GM21786 (cell line): ENCODE data around the gene GAB2.
"Not testable (repeated sequence)": the region's sequence is repeated elsewhere in the genome, so short reads cannot be mapped to it uniquely, and the experiment has no call there.

Experiments
- ATAC-seq: cut with Tn5 transposase; IDR thresholded peaks from one replicate; pipeline ENCODE4 v1.9.1; 2021; ENCODE audit not compliant: unreplicated experiment

GAB2 gene

DNA sequence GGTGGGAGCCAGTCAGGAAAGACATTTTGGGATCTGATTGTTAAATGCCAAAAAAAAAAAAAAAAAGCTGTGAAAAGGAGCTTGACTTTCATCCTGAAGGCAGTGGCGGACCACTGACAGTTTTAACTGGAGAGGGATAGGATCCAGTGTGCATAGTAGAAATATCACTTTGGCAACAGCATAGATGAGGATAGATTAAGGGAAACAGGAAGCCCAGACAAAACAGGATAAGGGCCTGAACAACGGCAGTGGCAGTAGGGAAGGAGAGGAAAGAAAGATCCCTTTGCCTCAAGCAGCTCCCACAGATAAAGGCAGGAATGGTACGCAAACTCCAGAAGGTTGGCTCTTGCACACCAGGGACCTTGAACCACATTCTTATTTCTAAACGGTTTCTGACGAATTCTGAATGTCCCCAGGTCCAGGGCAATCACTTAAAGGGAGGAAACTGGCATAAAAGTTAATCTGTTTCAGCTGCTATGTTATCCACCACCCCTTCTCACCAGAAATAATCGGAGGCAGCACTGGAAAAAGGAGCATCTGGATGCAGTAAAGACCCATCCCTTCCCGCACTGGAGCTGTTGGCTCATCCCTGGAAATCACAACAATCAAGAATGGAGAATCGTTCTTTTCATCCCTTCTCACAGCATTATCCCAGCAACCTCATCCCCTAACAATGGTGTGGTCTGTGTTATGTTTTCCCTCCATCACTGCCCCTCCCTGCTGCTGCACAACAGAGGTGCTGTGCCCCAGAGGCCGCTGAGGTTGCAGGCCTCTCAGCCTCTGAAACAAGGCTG, 99.1 kb downstream of the GAB2 start:
- ATAC-seq: no peak

DNA sequence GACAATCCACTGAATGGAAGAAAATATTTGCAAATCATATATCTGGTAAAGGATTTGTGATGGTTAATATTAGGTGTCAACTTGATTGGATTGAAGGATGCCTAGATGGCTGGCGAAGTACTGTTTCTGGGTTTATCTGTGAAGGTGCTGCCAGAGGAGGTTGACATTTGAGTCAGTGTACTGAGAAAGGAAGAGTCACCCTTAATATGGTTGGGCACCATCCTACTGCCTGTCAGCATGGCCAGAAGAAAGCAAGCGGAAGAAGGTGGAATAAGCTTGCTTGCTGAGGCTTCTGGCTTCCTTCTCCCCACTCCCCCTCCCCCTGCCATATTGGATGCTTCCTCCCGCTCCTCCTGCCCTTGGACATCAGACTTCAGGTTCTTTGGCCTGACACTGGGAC, 101.9 kb downstream of the GAB2 start:
- no peak for ATAC-seq

DNA sequence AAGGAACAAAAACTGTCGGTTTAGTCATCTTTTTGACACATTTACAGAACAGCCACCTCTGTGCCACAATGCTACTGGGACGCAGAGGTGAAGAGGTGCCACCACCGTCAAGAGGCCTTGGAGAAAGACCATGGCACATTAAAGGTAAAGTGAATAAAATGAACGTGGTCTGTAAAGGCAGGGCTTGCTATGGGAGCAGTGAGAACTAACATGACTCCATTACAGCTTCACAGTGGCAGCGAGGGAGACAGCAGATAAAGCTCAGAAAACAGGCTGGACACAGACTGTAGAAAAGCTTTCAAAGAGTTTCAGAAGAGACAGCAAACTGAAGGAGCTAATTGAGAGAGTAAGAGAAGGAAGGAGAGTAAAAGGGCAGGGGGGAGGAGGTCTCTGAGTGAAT, 102.9 kb downstream of the GAB2 start:
- no peak for ATAC-seq

DNA sequence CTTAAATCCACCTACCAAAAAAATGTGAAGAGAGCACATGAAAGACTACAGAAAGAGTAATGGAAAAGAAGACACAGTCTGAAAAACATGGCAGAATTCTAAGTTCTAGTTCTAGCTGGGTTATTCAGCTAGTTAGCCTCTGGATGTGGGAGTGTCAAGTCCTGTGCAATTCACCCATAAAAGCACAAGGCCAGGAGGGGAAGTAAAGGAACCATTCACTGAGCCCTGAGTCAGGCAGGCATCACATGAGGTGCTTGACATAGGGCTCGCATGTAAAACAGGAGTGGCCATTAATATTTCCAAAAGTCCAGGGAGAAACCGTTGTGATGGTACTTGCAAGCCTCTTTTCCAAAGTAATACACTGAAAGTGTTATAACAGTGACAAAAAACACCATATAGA, 103.7 kb downstream of the GAB2 start:
- no peak for ATAC-seq

DNA sequence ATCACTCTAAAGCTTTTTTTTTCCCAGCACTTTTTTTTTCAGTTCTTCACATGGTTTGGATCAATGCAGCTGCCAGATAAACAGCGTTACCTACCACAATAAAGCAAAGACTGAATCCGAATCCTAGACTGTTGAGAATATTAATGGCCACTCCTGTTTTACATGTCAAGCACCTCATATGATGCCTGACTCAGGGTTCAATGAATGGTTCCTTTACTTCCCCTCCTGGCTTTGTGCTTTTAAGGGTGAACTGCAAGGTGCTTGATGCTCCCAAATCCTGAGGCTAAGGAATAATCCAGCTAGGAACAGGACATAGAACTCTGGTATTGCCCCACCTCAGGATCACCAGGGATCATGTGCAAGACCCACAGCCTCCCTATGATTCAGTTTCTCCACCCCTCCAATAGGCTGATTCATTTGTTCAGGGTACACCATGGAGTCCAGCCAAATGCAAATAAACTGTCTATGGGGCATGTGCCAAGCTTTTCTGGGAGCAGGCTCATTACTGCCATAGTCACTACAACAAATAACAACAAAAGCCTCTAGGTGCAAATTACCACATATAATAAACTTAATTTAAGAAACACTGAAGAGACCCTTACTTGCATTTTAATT, 104.3 kb downstream of the GAB2 start:
- ATAC-seq: no peak

DNA sequence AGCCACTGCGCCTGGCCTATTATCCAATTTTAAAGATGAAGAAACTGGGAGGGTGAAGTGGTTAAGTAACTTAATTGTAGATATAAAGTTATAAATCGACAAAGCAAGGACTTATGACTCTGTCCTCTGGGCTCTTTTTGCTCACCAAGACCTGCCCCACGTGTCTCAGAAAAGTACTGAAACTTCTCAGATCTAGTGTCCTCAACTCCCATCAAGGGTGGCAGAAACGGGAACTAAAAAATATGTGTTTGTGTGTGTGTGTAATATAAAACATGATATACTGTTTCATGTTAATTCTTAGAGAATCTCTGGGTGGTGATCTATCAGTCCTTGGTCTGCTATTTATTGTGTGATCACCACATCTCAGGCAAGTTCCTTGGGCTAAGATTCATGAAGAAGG, 104.9 kb downstream of the GAB2 start:
- ATAC-seq: no peak

DNA sequence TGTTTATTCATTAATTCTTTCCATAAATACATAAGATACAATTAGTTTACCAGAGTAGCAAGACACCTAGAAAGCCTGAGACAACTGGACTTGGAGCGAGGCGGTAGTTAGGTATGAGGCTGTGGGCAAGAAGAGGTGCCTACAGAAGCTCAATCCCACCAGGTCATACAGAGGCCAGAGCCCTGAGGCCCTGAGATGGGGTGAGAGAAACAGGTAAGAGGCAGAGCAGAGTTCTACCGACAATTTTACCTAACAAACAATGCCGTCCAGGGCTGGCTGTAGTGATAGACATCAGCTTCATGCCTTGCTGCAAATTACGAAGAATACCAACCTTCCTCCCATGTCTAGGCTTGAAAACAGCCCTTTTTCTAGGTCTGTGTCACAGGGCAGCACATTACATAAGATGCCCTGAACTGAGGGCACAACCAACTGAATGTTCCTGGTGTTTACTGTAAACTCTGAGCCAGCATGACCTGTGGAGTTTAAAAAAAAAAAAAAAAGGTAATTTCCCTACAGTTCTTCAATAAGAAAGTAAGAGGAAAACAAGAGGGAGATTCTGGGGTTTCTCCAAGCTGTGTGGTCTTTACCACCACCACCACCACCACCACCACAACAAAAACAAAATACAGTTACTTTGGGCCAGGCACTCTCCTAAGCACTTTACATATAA, 105.8 kb downstream of the GAB2 start:
- no peak for ATAC-seq

DNA sequence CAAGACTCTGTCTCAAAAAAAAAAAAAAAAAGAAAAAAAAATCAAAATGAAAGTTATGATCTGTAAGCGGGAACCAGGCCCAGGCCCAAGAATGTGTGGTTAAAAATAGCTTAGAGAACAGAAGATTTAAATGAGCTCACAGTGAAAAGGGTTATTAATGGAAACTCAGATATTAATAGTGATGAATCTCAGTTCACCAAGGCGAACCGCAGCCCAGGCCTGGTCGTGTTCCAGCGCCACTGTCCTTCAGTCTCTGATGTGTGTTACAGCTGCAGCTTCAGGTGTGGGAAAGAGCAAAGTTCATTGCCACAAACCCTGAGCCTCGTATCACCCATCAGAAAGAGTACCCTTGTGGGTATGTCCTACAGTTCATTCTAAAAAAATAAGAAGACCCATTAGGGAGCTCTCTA, 107.1 kb downstream of the GAB2 start:
- ATAC-seq: peak; percentile 92

DNA sequence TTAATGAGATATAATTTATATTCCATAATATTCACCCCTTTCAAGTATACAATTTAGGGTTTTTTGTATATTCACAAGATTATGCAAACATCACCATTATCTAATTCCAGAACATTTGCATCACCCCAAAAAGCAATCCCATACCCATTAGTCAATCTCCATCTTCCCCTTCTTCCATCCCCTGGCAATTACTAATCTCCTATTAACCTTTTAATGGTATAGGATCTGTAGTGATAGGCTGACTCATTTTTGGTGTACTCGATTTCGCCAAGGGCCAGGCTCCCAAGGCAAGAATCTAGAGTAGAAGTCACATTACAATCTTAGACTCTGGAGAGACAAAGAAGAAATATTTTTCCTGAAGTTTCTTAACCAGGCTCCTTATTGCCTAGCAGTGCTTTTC, 113.4 kb downstream of the GAB2 start:
- ATAC-seq: no peak

DNA sequence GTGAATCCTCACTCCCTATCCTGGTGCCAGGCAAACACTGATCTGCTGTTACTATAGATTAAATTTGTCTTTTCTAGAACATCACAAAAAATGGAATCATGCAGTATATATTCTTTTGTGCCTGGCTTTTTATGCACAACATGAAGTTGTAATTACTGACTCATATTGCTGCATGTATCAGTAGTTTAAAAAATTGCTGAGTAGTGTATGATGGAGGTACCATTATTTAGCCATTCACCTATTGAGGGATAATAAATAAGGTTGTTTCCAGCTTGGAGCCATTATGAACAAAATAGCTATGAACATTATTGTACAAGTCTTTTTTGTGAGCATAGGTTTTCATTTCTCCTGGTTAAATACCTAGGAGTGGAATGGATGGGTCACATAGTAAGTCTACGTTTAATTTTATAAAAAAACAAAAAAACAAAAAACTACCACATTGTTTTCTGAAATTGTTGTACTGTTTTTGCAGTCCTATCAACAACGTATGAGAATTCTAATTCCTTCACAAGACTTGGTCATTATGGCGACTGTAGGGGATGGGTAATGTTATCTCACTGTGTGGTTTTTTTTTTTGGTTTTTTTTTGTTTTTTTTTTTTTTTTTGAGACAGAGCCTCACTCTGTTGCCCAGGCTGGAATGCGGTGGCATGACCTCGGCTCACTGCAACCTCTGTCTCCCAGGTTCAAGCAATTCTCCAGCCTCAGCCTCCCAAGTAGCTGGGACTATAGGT, 117.3 kb downstream of the GAB2 start:
- ATAC-seq: no peak

DNA sequence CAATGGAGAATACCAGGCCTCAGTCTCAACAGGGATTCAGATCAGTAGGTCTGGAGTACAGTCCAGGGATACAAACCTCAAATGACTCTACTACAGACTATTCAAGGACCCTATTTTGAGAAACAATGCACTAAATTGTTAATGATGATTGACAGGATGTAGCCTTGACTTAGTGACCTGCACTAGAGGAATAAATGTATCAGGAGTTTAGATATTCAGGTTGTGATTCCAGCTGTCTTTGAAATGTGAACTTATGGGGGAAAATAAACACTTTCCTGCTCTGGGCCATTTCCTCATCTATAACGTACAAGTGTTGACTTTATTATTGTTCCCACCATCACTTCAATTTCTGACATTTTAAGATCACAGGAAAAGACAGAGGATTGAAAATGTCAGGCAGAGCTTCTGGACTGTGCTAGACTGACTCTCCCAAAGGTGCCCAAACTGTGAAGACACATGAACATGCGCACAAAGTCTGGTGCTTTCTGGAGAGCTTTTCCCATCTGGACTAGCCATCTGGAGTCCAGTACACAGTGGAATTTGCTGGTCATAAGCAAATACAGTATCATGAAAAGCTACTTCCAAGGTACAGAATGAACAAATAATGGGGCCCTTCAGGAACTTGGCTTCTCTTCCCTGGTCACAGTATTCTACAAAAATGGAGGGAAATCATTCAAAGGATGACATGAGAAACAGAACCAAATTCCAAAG, 118.5 kb downstream of the GAB2 start:
- no peak for ATAC-seq

DNA sequence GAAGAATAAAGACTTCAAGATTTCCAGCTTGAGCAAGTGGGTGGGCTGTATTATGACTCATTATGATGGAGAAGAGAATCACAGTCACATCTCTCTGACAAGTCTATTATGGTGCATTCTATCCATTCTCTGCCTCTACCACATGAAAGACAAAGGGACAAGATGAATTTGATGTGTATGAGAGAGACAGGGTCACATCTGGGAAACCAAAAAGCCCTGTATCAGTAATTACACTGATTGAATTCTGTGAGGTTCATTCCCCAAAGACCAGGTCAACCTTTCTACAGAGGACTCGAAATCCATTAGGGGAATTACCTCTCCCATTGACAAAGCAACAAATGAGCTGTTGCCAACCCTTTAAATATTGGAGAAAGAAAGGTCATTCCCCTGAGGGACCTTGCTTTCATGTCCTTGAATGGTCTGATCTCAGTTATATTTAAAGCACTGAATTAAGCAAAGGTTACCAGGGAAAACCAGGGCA, 119.3 kb downstream of the GAB2 start:
- no peak for ATAC-seq

DNA sequence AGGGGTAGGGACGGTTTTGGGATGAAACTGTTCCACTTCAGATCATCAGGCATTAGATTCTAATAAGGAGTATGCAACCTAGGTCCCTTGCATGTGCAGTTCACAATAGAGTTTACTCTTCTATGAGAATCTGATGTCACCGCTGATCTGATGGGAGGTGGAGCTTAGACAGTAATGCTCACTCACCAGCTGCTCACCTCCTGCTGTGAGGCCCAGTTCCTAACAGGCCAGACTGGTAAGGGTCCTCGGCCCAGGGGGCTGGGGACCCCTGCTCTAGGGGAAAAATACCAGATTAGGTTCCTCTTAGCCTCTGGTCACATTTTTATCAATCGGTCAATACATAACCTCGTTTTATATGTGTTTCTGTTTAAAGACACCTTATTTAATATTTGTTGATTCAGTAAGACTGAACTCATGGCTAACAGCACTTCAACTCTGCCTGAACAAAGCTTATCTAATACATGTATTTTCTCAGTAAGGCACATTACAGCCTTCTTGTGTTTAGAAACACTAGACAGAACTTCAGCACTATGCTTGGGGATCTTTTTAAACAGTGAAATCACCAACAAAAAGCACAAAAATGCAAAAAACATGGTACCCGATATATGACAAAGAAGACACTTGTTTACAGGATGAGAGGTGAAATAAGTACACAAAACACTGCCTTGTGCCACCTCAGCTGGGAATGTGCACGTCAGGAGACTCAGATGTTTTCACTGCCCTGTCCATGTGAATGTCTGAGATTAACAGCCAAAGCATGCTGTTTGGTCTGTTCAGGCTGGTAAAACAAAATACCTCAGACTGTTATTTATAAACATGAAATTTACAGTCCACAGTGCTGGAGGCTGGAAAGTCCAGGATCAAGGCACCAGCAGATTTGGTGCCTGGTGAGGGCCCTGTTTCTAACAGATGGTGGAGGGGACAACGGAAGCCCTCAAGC, 121.4 kb downstream of the GAB2 start:
- no peak for ATAC-seq

DNA sequence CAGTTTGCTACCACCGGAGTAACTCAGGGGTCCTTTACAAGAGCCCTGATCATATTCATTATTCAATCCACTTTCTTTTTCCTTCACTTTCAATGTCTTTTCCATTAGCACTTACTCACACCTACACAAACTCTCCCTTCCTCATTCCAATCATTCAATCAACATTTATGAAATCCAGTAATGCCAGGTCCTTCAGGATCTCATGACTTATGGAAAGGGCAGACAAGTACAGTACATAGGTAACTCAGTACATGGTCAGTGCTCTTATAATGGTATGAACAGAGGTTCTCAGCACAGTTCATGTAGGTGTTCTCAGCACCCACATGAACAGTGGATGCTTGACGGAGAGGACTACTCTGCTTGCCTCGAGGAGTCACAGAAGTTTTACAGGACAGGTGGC, 122.3 kb downstream of the GAB2 start:
- no peak for ATAC-seq

DNA sequence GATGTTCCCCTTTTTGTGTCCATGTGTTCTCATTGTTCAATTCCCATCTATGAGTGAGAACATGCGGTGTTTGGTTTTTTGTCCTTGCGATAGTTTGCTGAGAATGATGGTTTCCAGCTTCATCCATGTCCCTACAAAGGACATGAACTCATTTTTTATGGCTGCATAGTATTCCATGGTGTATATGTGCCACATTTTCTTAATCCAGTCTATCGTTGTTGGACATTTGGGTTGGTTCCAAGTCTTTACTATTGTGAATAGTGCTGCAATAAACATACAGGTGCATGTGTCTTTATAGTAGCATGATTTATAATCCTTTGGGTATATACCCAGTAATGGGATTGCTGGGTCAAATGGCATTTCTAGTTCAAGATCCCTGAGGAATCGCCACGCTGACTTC, 123.5 kb downstream of the GAB2 start:
- not testable (repeated sequence) for ATAC-seq

DNA sequence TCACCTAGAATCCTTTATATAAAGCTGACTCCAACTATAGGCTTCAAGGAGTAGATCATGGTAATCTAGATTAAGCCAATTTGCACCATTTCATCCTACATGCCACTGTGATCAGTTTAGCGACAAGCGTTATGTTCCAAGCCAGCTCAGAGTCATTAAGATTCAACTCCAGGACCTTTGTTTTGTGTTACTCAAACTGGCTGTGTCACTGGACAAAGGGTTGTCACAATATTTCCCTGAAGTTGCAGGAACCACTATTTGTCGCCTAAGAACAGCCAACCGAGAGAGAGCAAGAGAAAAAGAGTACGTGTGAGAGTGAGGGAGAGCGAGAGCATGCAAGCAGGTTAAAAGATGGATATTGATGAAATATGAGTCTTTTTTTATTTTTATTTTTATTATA, 124.1 kb downstream of the GAB2 start:
- no peak for ATAC-seq

DNA sequence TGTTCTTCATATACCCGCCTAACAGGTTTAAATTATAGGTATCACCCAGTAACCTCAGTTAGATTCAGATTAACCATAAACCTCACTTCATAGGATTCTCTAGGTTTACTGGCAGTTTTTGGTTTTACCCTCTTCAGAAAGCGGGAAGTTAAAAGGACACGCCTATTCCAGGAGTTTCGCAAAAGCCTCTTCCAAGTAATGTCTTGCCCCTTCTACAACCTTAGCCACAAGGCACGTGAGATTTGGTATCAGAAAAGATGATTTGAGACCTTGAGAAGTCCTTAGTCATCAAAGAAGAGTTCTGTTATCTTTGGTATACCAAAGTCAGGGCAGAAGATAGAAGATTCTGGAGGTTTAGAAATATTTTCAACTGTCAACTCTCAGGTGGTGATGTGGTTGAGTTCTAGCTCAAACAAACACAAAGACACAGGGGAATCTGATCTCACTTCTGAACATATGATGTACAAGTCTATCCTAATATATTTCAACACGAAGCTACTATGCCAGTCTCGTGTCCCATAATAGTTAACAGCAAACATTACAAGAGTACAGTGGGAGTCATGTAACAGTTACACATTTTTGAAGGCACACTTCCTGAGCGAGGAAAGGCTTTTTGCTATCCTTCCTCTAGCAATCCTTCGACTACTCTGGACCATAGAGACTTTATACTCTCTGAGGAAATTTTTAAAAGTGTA, 125.4 kb downstream of the GAB2 start:
- no peak for ATAC-seq

DNA sequence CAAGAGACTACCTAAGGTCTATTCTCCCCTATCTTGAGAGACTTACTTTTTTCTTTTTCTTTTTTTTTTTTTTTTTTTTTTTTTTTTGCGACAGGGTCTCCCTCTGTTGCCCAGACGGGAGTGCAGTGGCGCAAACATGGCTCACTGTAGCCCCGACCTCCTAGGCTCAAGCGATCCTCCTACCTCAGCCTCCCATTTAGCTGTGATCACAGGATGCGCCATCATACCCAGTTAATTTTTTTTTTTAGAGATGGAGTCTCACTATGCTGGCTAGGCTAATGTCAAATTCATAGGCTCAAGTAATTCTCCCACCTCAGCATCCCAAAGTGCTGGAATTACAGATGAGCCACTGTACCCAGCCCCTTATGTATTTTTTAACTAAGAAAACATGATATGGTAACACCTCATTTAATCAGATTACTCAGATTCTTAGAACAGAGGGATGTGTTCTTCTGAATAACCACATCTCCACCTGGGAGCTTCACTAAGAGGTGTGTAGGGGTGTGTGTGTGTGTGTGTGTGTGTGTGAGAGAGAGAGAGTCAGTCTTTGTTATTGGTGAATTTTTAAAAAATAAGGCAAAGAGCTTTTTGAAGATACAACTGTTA, 126.0 kb downstream of the GAB2 start:
- ATAC-seq: no peak
